ENCODE measurements around the gene DMPK. TPM values are rescaled to one million over a fixed set of nuclear protein-coding genes. Genes with fewer than 3 reads are reported as not detected.

Gene DMPK
- polyA plus RNA-seq, 1 of the 3 experiments (the other 2 are of a cell fraction) = 92.2 TPM

DNA sequence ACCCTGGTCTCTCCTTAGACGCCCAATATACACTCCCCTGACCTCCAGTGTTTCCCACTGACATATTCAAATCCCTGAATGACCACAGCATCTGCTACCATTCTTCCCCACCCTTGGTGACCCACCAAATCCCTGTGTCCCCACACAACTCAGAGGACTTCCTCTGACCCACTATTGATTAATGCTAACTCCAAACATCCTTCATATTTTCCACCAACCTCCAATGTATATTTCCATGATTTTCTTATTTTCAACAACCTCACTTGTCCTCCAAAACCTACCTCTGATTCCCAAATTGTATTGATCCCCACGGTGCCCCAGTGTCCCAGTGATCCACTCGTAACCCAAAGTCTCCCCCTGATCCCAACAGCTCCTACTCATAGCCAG, 10.9 kb upstream of the DMPK start:
- WGBS (ENCODE audit: low lambda C conversion rate) = 33% methylated on average over 3 of the region's 3 CpGs
- Histone ChIP-seq H3K27me3 (ENCODE audit: insufficient read depth) (no peaks in the 10 kb centered on the region), H3K9me3 (no peaks in the 10 kb centered on the region), H3K4me2 (no peak overlapping the region), H3K4me3 (ENCODE audit: low read depth in 2 of 2, low read length in 1 of 2) (no peak overlapping the region), H3F3A (replicated peaks; ENCODE audit: insufficient read depth) (no peaks in the 10 kb centered on the region), H3K36me3 (replicated peaks in 1 of 2; ENCODE audit: control insufficient read depth in 1 of 2, insufficient read depth in 2 of 2, low read length in 1 of 2) (peaks cover 13 to 24% of the 10 kb centered on the region in 2 experiments), H3K4me1 (ENCODE audit: control insufficient read depth in 1 of 2, insufficient read depth in 2 of 2, low read depth in 1 of 2, low read length in 1 of 2) (peaks cover 0 to 18% of the 10 kb centered on the region in 2 experiments; a peak in 1 of 4 replicates), H3K9me2 (no peaks in the 10 kb centered on the region), H4K20me1 (ENCODE audit: insufficient read depth) (no peaks in the 10 kb centered on the region), H2AFZ (ENCODE audit: low read depth) (no peak overlapping the region), H3K27ac (ENCODE audit: low read depth in 2 of 2, low read length in 1 of 2) (peak overlapping the region in 1 of 2 experiments; percentile 55; a peak in 3 of 4 replicates), H3K9ac (no peak overlapping the region), H3K79me2 (ENCODE audit: insufficient read depth) (peaks cover 41% of the 10 kb centered on the region)
- CTCF ChIA-PET = interaction anchor here (1.0 to 3.9 kb wide), 5 partner anchors 24 to 100 kb away, joined by 3 to 33 read pairs (median 5); partner anchors contain the start of gene SIX5
- POLR2A ChIA-PET = interaction anchor here (0.6 to 1.0 kb wide), 2 partner anchors 24 to 76 kb away, joined by 3 read pairs; partner anchors contain the start of gene SIX5
- no peak for TF ChIP-seq CHD2 (IDR thresholded peaks at IDR 0.05; ENCODE audit: low read length, partially characterized antibody)
- no peak for DNase-seq

GRCh38 chr19:45792470-45793177, 10.3 kb upstream of the DMPK start, which contains the start of gene DMWD:
DMWD (minus strand) TSS chr19:45792845; CDS start chr19:45792756, 89 bp downstream.
- Histone ChIP-seq H3F3A (replicated peaks; ENCODE audit: insufficient read depth) (no peaks in the 10 kb centered on the region), H2AFZ (ENCODE audit: low read depth) (no peak within 1 kb of the TSS), H3K9me3 (no peaks in the 10 kb centered on the region), H4K20me1 (ENCODE audit: insufficient read depth) (no peaks in the 10 kb centered on the region), H3K27me3 (ENCODE audit: insufficient read depth) (no peaks in the 10 kb centered on the region), H3K4me1 (ENCODE audit: control insufficient read depth in 1 of 2, insufficient read depth in 2 of 2, low read depth in 1 of 2, low read length in 1 of 2) (peaks cover 0 to 18% of the 10 kb centered on the region in 2 experiments; a peak in 1 of 4 replicates), H3K27ac (ENCODE audit: low read depth in 2 of 2, low read length in 1 of 2) (peak within 1 kb of the TSS; percentile 55 to 76; a peak in 3 of 4 replicates), H3K9ac (peak within 1 kb of the TSS; percentile 77), H3K36me3 (replicated peaks in 1 of 2; ENCODE audit: control insufficient read depth in 1 of 2, insufficient read depth in 2 of 2, low read length in 1 of 2) (peaks cover 13 to 27% of the 10 kb centered on the region in 2 experiments), H3K4me2 (peak within 1 kb of the TSS; percentile 73), H3K79me2 (ENCODE audit: insufficient read depth) (peaks cover 46% of the 10 kb centered on the region), H3K9me2 (no peaks in the 10 kb centered on the region), H3K4me3 (ENCODE audit: low read depth in 2 of 2, low read length in 1 of 2) (peak within 1 kb of the TSS; percentile 68 to 74)
- POLR2A ChIA-PET = interaction anchor here (0.6 to 1.0 kb wide), 3 partner anchors 23 to 75 kb away, joined by 3 read pairs; partner anchors contain the start of gene SIX5
- WGBS (ENCODE audit: low lambda C conversion rate) = under 1% methylated on average over 27 of the region's 86 CpGs
- peak; percentile 99 for DNase-seq
- CTCF ChIA-PET = interaction anchor here (1.0 to 3.9 kb wide), 6 partner anchors 23 to 99 kb away, joined by 3 to 33 read pairs (median 7); partner anchors contain the start of gene SIX5
- TF ChIP-seq REST (IDR thresholded peaks at IDR 0.05; ENCODE audit: low read depth, low read length) (no peak; the same call in 1 of the 2 replicates), RAD21 (IDR thresholded peaks at IDR 0.05; ENCODE audit: low read length) (no peak), SMC3 (IDR thresholded peaks at IDR 0.05; ENCODE audit: low read depth, low read length) (no peak), TCF12 (IDR thresholded peaks at IDR 0.05) (no peak), MXI1 (IDR thresholded peaks at IDR 0.05; ENCODE audit: low read depth, low read length) (peak; percentile 96), SIN3A (IDR thresholded peaks at IDR 0.05; ENCODE audit: borderline replicate concordance, low read depth, low read length) (peak; percentile 48; the same call in 1 of the 2 replicates), RFX5 (IDR thresholded peaks at IDR 0.05; ENCODE audit: low read length) (peak; percentile 69; the same call in 1 of the 2 replicates), ZBTB33 (IDR thresholded peaks at IDR 0.05; ENCODE audit: borderline replicate concordance, low read depth) (no peak), MEF2A (IDR thresholded peaks at IDR 0.05; ENCODE audit: borderline replicate concordance, low read depth) (no peak), FOXJ3 (CRISPR knock-in tag; IDR thresholded peaks at IDR 0.05) (no peak), GABPA (IDR thresholded peaks at IDR 0.05; ENCODE audit: low read depth) (peak; percentile 88), TAF1 (IDR thresholded peaks at IDR 0.05; ENCODE audit: borderline replicate concordance, low read depth, low read length) (peak; percentile 77), EP300 (IDR thresholded peaks at IDR 0.05; ENCODE audit: borderline replicate concordance in 1 of 2, low read depth in 1 of 2, low read length in 1 of 2) (no peak), POLR2AphosphoS5 (IDR thresholded peaks at IDR 0.05; ENCODE audit: low read depth, low read length) (peak; percentile 46), PBX3 (IDR thresholded peaks at IDR 0.05) (peak; percentile 95), ELF1 (IDR thresholded peaks at IDR 0.05) (no peak; the same call in 1 of the 2 replicates)
- TF ChIP-seq, protein P1, sequence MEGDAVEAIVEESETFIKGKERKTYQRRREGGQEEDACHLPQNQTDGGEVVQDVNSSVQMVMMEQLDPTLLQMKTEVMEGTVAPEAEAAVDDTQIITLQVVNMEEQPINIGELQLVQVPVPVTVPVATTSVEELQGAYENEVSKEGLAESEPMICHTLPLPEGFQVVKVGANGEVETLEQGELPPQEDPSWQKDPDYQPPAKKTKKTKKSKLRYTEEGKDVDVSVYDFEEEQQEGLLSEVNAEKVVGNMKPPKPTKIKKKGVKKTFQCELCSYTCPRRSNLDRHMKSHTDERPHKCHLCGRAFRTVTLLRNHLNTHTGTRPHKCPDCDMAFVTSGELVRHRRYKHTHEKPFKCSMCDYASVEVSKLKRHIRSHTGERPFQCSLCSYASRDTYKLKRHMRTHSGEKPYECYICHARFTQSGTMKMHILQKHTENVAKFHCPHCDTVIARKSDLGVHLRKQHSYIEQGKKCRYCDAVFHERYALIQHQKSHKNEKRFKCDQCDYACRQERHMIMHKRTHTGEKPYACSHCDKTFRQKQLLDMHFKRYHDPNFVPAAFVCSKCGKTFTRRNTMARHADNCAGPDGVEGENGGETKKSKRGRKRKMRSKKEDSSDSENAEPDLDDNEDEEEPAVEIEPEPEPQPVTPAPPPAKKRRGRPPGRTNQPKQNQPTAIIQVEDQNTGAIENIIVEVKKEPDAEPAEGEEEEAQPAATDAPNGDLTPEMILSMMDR (IDR thresholded peaks at IDR 0.05) = no peak
